Transverse colon (tissue), 4 donors: ENCODE results near the gene SLC30A5.

Experiments used
- EP300 ChIP-seq: sonication (generic); formaldehyde crosslinking; IDR thresholded peaks from one replicate; pipeline ENCODE4 v1.6.1; 2017; ENCODE audit warnings: antibody characterized with exemption, low read depth
- POLR2A ChIP-seq: fragments of 450-650 bp; IDR thresholded peaks from one replicate; pipeline ENCODE4 v1.6.1; 2016; ENCODE audit warnings: antibody characterized with exemption, mild to moderate bottlenecking, moderate library complexity
- POLR2AphosphoS5 ChIP-seq, 3 donors: sonication (generic); formaldehyde crosslinking; IDR thresholded peaks; one replicate each; pipeline ENCODE4 v1.6.1; 2016; ENCODE audit warnings: antibody characterized with exemption in 3 of 3
- TF ChIP-seq, protein P1 (sequence below), 5 experiments: fragments of 200-600 bp in 3 of 5; fragments of 450-650 bp in 2 of 5; sonication (generic) in 3 of 5; IDR thresholded peaks; 1 replicate in 2 of 5; 2 replicates in 3 of 5; pipeline ENCODE4 v1.5.1; 2016 to 2017; ENCODE audit warnings: antibody characterized with exemption in 5 of 5, inconsistent platforms in 3 of 5, mild to moderate bottlenecking in 2 of 5, moderate library complexity in 1 of 5

- TF ChIP-seq, protein P1, sequence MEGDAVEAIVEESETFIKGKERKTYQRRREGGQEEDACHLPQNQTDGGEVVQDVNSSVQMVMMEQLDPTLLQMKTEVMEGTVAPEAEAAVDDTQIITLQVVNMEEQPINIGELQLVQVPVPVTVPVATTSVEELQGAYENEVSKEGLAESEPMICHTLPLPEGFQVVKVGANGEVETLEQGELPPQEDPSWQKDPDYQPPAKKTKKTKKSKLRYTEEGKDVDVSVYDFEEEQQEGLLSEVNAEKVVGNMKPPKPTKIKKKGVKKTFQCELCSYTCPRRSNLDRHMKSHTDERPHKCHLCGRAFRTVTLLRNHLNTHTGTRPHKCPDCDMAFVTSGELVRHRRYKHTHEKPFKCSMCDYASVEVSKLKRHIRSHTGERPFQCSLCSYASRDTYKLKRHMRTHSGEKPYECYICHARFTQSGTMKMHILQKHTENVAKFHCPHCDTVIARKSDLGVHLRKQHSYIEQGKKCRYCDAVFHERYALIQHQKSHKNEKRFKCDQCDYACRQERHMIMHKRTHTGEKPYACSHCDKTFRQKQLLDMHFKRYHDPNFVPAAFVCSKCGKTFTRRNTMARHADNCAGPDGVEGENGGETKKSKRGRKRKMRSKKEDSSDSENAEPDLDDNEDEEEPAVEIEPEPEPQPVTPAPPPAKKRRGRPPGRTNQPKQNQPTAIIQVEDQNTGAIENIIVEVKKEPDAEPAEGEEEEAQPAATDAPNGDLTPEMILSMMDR (IDR thresholded peaks at IDR 0.05) = no peak
- TF ChIP-seq POLR2A (no peak), EP300 (no peak), POLR2AphosphoS5 (IDR thresholded peaks at IDR 0.05) (no peak)
Measured at GRCh38 chr5:69148981-69149675, 55.3 kb downstream of the SLC30A5 start.
